ENCODE results near the gene KLHL36.

The KLHL36 gene

GRCh38 chr16:84700446-84701300 is 52.4 kb downstream of the KLHL36 start:
- Mint-ChIP-seq H3K27me3 (ENCODE audit: low read depth) (no peaks in the 10 kb centered on the region), H3K9me3 (no peaks in the 10 kb centered on the region), H3K27ac (peak overlapping the region; percentile 86 to 97 (median 94)), H3K4me3 (peak overlapping the region; percentile 98 to 100 (median 100)), H3K36me3 (ENCODE audit: low read depth) (no peaks in the 10 kb centered on the region), H3K4me1 (peaks cover 42% of the 10 kb centered on the region)
- TF ChIP-seq, protein P1, sequence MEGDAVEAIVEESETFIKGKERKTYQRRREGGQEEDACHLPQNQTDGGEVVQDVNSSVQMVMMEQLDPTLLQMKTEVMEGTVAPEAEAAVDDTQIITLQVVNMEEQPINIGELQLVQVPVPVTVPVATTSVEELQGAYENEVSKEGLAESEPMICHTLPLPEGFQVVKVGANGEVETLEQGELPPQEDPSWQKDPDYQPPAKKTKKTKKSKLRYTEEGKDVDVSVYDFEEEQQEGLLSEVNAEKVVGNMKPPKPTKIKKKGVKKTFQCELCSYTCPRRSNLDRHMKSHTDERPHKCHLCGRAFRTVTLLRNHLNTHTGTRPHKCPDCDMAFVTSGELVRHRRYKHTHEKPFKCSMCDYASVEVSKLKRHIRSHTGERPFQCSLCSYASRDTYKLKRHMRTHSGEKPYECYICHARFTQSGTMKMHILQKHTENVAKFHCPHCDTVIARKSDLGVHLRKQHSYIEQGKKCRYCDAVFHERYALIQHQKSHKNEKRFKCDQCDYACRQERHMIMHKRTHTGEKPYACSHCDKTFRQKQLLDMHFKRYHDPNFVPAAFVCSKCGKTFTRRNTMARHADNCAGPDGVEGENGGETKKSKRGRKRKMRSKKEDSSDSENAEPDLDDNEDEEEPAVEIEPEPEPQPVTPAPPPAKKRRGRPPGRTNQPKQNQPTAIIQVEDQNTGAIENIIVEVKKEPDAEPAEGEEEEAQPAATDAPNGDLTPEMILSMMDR (IDR thresholded peaks at IDR 0.05; ENCODE audit: unreplicated experiment in 3 of 3): no peak

GRCh38 chr16:84703681-84704080 is 55.4 kb downstream of the KLHL36 start:
- Mint-ChIP-seq H3K4me1 (peaks cover 50% of the 10 kb centered on the region), H3K27ac (peak overlapping the region in 1 of 3 experiments; percentile 3), H3K9me3 (no peaks in the 10 kb centered on the region), H3K27me3 (ENCODE audit: low read depth) (no peaks in the 10 kb centered on the region), H3K36me3 (ENCODE audit: low read depth) (no peaks in the 10 kb centered on the region), H3K4me3 (peak overlapping the region in 1 of 3 experiments; percentile 48)
- TF ChIP-seq, protein P1 (IDR thresholded peaks at IDR 0.05; ENCODE audit: unreplicated experiment in 3 of 3): no peak

- H3K27me3 Mint-ChIP-seq (ENCODE audit: low read depth): no peaks in the 10 kb centered on the region
- no peaks in the 10 kb centered on the region for H3K36me3 Mint-ChIP-seq (ENCODE audit: low read depth)
- TF ChIP-seq, protein P1 (IDR thresholded peaks at IDR 0.05; ENCODE audit: unreplicated experiment in 3 of 3): no peak
- H3K9me3 Mint-ChIP-seq: no peaks in the 10 kb centered on the region
- peaks cover 54% of the 10 kb centered on the region for H3K4me1 Mint-ChIP-seq
- H3K27ac Mint-ChIP-seq: no peak overlapping the region
- no peak overlapping the region for H3K4me3 Mint-ChIP-seq
Measured at GRCh38 chr16:84704253-84704652, 55.9 kb downstream of the KLHL36 start.

DNA sequence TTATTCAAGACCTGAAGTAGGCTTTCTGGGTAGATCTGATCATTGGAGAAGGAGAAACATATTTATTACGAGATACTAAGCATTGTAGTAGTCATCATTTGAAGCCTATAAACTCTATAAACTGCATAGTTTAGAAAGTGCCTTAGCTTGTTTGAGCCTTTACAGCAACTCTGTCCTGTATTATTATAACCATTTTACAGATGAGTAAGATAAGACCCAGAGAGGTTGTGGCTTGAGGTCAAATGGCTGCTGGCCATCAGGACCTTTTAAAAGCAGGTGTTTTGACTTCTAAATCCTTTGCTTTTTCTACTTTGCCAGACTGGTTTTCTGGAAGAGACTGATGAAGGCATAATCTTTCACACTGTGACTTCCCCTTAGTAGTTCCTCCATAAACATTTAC is 58.5 kb downstream of the KLHL36 start:
- H3K9me3 Mint-ChIP-seq: no peaks in the 10 kb centered on the region
- no peak overlapping the region for H3K27ac Mint-ChIP-seq
- H3K4me1 Mint-ChIP-seq: peaks cover 57% of the 10 kb centered on the region
- no peak overlapping the region for H3K4me3 Mint-ChIP-seq
- TF ChIP-seq, protein P1 (IDR thresholded peaks at IDR 0.05; ENCODE audit: unreplicated experiment in 3 of 3): no peak
- no peaks in the 10 kb centered on the region for H3K36me3 Mint-ChIP-seq (ENCODE audit: low read depth)
- H3K27me3 Mint-ChIP-seq (ENCODE audit: low read depth): no peaks in the 10 kb centered on the region

DNA sequence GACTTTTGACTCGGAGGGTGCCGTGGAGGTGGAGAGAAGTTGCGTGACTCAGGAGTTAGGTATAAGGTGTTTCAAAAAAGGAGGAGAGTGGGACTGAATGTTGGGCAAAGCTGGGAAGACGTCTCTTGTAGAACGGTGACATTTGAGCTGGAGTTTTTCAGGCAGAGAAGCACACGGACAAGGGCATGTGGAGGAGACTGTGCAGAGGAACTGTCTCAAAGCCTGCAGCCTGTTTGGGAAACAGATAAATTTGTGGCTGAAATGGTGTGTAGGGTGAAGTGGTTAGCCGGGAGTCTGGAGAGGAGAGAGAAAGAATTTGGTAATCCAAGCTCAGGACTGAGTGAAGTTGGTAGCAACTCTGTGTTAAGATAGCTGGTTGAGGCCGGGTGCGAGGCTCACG is 61.3 kb downstream of the KLHL36 start:
- no peaks in the 10 kb centered on the region for H3K27me3 Mint-ChIP-seq (ENCODE audit: low read depth)
- no peaks in the 10 kb centered on the region for H3K36me3 Mint-ChIP-seq (ENCODE audit: low read depth)
- no peak overlapping the region for H3K4me3 Mint-ChIP-seq
- no peaks in the 10 kb centered on the region for H3K9me3 Mint-ChIP-seq
- H3K4me1 Mint-ChIP-seq: peaks cover 56% of the 10 kb centered on the region
- TF ChIP-seq, protein P1 (IDR thresholded peaks at IDR 0.05; ENCODE audit: unreplicated experiment in 3 of 3): no peak
- peak overlapping the region in 1 of 3 experiments; percentile 10 for H3K27ac Mint-ChIP-seq

DNA sequence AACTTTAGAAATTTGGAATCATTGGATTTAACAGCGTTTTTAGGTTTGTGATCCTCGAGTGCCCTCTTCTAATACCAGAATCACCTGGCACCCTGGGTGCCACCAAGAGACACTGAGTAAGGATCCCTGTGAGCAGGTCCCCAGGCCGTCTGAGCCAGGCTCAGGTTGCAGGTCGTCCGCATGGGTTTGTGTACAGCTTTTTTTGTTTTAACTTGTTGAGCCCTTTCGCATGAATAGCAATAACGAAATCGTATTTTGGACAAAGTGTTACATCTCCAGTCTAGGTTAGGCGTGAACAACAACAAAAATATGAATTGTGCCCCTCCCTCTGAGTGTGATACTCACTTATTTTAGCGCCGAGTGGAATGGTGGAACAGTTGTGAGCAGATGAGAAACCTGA is 62.4 kb downstream of the KLHL36 start:
- TF ChIP-seq, protein P1 (IDR thresholded peaks at IDR 0.05; ENCODE audit: unreplicated experiment in 3 of 3): no peak
- no peak overlapping the region for H3K27ac Mint-ChIP-seq
- no peaks in the 10 kb centered on the region for H3K36me3 Mint-ChIP-seq (ENCODE audit: low read depth)
- H3K4me3 Mint-ChIP-seq: no peak overlapping the region
- no peaks in the 10 kb centered on the region for H3K27me3 Mint-ChIP-seq (ENCODE audit: low read depth)
- no peaks in the 10 kb centered on the region for H3K9me3 Mint-ChIP-seq
- H3K4me1 Mint-ChIP-seq: peaks cover 54% of the 10 kb centered on the region

Data from nephron (organoid).